Measurements from ENCODE around the gene PNKD.
A peak's percentile ranks its signal among the peaks of the same experiment; 100 is the strongest.

The PNKD gene

DNA sequence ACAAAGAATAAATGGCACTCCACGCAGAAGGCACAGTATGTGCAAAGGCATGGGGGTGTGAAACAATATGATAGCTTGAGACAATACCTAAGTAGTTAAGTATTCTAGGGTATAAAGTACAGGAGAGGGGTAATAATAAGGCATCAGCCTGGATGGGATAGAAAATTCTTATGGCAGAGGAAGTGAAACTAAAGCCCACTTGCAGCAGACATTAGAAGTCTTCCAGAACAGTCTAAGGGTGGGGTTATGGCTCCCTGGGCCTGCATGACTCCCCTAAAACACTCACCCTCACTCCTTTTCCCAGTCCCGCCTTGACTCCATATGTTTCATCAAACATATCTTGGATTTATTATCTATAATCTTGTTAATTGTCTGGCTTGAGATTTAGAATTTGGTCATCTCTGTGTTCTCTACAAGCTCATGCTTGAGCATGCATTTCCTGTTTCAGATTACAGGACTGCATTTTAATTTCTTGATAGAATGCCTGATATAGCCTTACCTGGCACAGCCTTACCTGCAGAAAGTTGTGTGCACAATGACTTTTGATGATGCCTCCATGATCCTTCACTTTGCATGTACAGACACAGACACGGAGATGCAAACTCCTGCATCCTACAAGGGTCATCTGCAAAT is 50.5 kb downstream of the PNKD start:
- DNase-seq, result no peak

DNA sequence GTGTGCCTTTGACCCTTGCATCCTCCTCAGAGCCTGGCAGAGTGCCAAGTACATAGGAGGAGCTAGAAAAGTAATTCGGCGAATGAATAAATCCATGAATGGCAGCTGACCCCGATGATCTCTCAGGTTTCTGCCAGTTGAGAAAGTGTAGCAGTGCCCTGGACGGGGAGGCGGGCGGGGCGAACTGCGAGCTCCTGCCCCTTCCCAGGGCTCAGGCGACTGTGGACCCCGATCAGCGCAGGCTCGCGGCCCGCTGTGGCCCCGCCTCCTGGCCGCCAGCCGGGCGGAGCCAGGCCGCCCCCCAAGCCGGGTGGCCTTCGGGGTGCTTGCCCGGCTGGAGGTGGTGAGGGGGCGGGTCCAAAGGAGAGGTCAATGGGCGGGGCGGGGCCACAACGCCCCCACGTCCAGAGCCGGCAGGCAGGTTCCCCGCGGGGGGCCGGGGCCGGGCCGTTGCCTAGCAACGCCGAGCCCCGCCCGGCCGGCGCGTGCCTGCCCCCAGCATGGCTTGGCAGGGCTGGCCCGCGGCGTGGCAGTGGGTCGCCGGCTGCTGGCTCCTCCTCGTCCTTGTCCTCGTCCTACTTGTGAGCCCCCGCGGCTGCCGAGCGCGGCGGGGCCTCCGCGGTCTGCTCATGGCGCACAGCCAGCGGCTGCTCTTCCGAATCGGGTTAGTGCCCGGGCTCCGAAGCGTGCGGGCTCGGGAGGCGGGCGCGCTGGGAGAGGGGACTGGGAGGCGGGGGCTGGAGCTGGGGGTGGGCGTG is 52.6 kb downstream of the PNKD start:
- peak; percentile 80 for DNase-seq

DNA sequence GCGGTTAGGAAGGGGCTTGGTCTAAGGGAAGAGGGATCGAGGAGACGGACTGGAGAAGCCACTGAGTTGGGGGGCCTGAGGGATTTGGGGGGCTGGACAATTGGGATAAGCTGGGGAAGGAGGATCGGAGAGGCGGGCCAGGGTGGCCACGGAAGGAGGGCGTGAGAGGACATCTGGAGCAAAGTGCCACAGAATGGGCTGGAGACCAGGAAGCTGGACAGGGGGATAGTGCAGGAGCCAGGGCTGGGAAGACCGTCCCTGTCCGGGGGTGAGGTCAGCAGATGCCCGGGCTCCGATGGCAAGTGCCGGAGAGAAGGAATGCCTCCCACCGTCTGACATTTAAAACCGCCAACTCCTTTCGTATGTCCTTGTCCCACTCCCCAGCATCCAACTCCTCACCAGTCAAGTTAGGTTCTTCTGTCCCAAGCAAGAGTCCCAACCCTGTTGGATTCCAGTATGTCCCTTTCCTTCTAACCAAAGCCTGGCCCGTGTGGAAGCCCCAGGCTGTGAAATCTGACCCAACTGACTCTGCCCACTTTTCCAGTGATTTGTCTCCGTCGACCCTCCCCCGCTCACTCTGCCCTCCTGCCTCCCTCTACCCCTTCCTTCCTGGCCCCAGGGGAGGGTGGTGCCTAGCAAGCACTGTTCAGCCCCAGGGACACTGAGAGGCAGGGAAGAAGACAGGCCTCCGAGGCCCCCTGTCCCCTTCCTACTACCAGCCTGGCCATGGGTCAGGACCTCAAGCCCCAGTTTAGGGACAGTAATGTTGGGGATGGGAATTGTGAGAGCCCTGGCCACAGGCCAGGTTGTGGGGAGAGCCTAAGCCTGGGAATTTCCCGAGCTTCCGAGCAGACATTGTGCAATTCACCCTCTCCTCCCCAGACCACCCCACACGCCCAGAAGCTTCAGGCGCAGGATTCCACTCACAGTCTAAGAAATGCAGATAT is 53.5 kb downstream of the PNKD start:
- DNase-seq, result no peak

DNA sequence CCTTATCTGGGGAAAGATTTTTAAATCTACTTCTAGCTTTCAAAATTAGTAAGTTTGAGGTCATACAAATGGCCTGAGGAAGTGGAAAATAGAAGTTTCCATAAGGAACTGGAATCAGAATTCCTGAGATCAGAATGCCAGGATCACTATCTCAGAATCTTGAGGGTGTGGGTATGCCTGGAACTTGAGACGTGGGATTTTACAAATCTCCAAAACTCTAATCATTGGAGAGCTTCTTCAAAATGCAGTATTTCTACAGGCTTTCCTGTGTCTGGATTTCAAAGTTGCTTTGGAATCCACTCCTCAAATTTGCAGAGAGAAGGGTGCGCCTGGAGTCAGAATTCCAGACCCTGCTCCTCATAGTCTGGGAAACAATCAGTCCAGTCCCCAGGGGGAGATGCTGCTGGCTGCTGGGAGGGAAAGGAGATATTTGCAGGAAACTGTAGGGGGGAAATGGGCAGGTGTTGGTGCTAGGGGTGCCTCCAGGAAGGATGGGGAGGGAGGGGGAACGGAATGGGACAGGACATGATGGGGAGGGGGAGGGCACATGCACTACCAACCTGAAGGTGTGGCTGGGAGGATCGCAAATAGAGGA is 55.3 kb downstream of the PNKD start:
- no peak for DNase-seq

DNA sequence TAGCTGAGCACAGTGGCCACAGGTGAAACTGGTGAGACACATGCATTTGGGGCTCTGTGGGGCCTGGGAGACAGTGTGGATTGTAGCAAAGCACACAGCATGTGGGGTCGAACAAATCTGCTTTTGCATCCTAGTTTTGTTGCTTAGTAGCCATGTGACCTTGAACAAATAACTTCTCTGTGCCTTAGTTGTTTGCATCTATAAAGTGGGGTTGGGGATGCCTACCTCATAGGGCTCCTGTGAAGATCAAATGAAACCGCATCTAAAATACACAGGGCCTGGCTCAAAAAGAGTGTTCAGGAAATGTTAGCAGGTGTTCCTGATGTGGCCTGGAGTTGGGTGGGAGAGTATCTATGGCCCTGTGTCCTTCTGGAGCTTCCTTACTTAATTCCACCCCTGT is 56.0 kb downstream of the PNKD start:
- DNase-seq, result no peak

DNA sequence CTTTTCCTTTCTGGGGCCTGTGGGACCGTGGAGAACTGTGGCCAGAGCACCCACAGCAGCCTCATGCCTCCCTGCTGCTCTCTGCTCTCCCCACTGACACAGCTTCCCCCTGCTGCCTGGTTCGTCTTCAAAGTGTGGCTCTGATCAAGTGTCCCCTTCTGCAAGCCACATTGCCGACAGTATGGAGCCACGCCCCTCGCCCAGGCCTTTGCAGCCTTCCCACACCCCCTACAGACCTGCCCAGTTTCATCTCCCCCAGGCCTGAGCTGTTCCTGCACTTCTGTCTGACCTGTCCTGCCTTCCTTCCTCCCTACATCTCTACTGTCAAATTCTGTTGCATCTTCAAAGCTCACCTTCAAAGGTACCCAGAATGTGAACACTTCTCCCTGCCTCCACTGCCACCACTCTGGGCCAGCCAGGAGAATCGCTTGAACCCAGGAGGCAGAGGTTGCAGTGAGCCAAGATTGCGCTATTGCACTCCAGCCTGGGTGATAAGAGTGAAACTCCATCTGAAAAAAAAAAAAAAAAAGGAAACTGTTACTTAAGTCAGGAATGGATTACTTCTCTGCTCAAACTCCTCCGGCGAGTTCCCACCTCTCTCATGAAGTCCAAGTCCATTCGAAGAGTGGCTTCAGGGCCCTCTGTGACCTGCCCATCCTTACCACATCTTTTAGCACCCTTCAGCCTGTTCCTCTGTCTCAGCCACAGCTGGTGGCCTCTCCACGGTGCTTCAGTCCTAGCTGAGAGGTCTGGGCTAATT is 57.3 kb downstream of the PNKD start:
- no peak for DNase-seq

DNA sequence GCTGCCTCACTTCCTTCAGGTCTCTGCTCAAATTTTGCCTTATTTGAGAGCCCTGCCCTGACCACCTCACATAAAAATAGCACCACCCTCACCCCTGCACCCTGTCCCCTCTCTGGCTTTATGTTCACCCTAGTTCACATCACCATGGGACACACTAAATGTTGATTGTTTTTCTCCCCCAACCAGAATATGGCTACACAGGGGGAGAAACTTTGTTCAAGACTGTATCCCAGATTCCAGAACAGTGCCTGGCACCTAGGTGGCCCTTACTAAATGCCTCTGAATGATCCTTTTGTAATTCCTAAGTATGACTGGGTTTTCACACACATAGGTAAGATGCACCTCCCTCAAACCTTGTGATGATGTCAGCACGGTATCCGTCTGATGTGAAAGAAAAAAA is 58.0 kb downstream of the PNKD start:
- DNase-seq, result no peak

DNA sequence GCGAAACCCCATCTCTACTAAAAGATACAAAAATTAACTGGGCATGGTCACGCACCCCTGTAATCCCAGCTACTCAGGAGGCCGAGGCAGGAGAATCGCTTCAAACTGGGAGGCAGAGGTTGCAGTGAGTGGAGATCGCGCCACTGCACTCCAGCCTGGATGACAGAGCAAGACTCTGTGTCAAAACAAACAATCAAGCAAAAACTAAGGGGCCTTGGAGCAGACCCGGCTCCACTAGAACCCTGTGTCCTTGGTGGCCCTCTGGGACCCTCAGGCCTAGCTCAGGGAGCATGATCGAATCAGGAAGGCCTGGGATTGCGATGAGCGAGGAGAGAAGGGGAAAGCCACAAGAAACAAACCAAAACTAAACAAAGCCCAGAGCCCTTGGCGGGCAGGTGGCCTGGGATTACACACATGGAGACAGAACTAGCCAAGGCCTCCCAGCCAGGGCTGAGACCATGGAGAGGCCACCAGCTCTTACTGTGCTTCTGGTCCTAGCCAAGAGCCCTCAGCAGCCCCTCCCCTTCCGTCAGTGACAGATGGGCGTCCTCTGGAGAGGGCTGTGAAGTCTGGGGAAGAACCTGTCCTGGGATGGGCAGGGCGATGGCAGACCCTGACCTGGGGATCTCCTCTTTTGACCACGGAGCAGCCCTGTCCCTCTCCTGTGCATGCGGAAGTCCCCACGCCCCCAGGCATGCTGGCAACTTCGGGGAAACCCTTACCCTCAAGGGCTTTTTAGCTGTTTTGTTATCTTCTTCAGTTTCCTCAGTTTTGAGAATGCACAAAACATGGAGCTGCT is 58.9 kb downstream of the PNKD start:
- no peak for DNase-seq

DNA sequence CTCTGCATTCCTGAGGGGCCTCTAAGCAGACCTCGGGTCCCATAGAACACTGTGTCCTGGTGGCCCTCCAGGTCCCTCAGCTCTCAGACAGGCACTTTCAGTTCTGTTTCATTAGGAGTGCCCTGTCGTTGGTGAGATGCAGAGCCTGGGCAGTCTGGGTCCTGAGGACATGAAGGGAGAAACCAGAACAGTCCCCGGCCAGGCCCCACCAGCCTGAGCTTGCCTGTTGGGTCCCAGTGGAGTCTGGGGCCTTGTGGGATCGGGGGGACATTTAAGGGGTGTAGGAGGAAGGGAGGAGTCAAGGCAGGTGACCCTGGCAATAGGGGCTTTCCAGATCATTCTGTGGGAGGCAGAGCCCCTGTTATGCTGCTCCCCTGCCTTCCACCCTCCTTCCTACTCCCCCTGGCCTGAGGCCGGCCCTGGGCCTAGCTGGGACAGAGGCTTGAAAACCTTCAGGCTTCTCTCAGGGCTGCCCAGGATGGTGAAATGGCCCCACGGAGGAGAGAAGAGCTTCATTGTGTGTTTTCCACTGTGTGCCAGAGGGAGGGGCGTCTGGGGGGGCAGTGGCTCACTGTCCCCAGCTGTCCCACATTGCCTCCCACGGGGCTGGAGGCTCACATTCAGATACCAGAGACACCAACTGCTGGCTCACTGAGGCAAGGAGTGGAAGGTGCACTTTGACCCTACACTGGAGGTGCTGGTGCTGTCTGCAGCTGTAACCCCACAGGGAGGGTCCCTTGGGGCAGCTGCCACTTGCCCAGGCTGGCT is 59.7 kb downstream of the PNKD start:
- DNase-seq, result no peak

DNA sequence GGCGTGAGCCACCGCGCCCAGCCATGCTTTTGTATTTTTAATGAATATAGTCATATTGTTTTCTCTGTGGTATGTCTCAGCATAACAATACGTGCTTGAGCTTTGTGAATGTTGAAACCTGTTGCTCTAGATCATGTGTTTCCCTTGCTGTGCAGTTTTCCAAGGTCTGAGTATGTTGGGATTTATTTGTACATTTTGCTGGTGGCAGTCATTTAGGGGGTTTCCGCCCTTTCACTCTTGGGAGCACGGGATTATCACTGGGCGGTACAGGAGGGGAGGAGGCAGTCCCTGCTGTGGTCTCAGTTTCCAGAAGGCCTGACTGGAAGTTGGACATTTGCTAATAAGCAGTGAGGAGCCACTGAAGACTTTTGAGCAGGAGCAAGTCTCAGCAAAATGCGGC is 61.4 kb downstream of the PNKD start:
- no peak for DNase-seq

DNA sequence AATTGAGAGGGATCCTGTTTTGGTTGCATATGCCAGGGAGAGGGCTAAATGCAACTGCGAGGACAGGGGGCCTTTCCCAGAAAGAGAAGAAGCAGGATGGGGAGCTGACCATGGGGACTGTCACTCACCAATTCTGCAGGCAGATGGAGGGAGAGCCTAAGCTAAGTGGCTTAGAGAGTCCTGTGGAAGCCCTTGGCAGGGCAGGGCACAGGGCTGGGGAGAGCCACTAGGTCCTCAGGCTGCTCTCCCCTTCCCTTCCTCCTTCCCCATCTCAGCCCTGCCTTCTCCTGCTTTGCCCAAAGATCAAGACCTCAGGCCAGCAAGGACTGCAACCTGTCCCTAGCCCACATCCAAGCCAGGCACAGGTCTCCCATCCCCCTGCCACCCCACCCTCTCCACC is 62.0 kb downstream of the PNKD start:
- DNase-seq, result no peak

DNA sequence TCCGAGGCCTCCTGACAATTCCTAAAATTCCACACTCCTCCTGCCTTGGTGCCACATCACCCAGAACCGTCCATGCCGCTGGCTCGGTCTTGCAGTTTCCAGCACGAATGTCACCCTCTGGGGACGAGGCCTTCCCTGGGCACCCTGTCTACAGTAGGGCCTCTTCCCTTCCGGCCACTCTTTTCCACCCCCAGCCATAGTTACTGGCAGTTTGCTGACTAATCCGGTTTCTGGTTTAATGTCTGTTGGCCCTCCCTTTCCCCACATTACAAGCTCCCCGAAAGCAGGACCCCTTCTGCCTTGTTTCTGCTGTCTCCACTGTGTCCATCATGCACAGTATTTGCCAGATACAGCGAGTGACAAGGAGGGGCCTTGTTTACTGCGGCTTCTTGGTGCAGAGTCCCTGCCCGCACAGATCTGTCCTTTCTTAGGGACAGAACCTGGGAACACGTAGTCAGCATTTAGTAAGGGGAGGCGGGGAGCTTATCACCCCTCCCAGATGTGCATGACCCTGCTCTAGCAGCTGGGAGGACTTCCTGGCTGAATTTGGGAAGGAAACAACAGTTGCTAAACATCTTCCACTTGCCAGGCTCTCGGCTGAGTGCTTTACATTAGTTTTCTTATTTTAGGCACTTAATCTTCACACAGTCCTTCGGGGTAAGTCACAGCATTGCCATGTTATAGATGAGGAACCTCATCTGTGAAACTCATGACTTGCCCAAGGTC is 62.8 kb downstream of the PNKD start:
- no peak for DNase-seq

DNA sequence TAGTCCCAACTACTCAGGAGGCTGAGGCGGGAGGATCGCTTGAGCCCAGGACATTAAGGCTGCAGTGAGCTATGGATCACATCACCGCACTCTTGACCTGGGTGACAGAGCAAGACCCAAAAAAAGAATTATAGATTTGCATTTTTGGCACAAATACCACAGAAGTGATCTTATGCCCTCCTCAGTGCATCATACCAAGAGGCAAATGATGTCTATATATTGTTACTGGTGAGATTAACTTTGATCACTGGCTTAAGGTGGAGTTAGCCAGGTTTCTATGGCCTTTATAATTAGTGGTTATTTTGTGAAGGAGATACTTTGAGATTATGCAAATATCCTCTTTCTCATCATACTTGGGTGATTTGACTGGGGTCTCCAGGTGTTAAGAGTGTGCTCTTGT is 64.2 kb downstream of the PNKD start:
- no peak for DNase-seq

DNA sequence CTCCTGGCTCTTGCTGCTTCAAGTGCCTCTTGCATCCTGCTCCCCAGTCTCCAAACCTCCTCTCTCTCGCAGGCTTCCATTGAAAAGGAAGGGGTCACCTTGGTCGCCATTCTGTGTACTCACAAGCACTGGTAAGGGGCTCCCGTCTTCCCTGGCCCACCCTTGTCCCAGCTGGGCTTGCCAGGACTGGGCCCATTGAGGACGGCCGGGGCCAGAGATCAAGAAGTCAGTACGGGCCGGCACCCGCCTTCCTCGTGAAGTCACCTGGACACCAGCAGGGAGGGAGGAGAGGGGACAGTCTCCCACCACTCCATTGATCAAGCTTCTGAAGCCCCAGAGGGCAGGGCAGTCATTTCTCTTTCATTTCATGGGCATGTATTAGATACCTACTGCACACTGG is 70.3 kb downstream of the PNKD start:
- DNase-seq, result no peak

DNA sequence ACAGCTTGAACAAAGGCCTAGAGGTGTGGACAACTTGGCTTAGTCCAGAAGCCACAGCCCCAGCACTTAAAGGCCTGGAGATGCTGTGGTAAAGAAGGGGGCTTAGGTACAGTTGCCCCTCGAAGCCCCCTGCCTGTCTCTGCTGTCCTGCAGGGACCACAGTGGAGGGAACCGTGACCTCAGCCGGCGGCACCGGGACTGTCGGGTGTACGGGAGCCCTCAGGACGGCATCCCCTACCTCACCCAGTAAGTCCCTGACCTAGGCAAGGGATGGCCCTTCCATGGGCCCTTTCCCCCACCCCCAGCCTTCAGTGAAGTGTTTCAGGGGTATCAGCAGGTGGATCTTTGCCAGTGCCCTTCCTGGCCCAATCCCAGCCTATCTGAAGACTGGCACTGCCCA is 71.1 kb downstream of the PNKD start:
- no peak for DNase-seq

DNA sequence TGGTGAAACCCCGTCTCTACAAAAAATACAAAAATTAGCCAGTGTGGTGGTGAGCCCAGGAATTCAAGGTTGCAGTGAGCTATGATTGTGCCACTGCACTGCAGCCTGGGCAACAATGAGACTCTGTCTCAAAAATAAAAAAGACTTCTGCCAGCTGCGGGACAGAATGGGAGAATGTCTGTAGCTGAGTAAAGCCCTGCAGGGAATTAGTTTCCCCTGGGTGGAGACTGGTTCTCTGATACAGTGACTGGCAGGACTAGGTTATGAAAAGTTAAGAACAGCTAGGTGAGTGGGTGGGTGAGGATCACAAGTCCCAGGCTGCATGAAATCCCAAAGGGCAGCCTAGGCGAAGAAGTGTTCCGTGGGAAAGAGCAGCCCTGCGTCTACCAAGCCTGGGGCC is 72.5 kb downstream of the PNKD start:
- DNase-seq, result no peak

DNA sequence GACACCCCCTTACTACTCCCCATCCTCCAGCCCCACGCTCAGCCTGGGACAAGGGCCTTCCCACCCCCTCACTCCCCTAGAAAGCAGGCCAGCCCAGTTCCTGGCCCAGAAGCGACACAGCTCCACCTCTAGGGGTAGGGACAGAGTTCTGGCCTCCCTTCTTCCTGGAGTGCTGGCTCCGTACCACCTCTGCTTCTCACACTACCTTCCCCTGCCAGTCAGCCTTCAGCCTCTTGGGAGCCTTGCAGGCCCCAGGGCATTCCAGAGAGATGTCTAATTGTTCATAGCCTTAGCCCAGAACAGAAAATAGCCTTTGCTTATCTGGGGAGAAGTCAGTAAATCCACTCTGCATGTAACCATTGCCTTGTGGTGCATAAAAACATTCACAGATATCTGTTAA is 73.3 kb downstream of the PNKD start:
- DNase-seq, result no peak

DNA sequence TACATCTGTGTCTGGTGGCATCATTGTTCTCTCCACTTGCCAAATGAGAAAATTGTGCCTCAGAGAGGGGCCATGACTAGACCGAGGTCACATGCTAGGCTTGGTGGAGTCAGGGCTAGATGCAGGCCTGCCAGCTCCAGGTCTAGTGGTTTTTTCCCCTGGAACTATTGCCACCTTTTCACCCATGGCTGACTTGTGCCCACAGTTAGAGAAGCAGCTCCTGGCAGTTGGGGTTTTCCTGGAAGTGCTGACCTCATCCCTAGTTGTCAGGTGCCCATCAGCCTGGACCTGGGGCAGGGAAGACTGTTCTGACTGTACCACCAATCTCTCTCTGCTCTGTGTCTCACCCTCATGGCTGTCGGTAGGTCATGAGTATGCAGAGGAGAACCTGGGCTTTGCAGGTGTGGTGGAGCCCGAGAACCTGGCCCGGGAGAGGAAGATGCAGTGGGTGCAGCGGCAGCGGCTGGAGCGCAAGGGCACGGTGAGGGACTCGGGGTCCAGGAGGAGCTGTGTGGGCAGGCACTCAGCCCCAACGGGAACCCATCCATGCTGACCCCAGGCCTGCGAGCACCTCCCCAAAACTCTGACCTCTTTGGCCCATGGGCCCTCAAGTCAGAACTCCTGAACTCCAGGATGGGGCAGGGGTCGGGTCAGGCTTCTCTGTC is 73.9 kb downstream of the PNKD start:
- DNase-seq, result no peak

DNA sequence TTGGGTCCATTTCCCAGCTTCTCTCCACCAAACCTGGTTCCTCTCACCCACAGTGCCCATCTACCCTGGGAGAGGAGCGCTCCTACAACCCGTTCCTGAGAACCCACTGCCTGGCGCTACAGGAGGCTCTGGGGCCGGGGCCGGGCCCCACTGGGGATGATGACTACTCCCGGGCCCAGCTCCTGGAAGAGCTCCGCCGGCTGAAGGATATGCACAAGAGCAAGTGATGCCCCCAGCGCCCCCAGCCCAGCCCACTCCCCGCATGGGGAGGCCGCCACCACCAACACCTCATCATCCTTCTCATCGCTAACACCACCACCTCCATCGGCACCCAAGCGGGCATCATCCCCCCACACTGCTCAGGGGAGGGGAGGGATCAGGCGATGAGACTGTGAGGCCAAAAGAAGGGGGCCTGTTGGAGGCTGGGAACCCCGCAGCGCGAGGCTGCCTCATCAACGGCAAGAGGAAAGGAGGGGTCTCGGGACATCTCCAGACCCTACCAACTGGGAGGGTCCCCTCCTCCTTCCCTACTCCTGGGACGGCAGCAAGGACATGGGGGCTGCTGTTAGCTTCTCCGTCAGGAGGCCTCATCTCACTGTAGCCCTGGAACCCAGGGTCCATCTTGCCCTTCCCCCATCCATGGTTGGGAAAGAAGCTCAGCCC is 74.6 kb downstream of the PNKD start:
- no peak for DNase-seq

Measured in activated effector memory CD4-positive, alpha-beta T cell treated with anti-CD3 and anti-CD28 coated beads, Interleukin-2, amount 50 U/mL, for 16 hours (primary cell).